SK-N-SH treated with all-trans-retinoic acid at 6 μM for 48 hours (cell line): ENCODE results near the gene AHI1.

Experiments used
- ATAC-seq: fragments of 200-7000 bp; cut with Tn5 transposase; 3 replicates; pipeline ENCODE4 v1.9.1; 2020; ENCODE audit warnings: mild to moderate bottlenecking, moderate library complexity
- ARNTL ChIP-seq: fragments of 450-650 bp; formaldehyde crosslinking; IDR thresholded peaks from 2 replicates; pipeline ENCODE4 v1.5.0; 2020; ENCODE audit warnings: low read depth, mild to moderate bottlenecking, moderate library complexity, borderline replicate concordance
- BACH2 ChIP-seq: fragments of 250-450 bp; sonication (Bioruptor Pico); IDR thresholded peaks from 2 replicates; pipeline ENCODE4 v1.9.0; 2021; ENCODE audit warnings: mild to moderate bottlenecking, borderline replicate concordance
- CREB5 ChIP-seq: fragments of 250-450 bp; sonication (Bioruptor Pico); IDR thresholded peaks from 2 replicates; pipeline ENCODE4 v1.5.1; 2020; ENCODE audit warnings: low read depth, mild to moderate bottlenecking, moderate library complexity
- CSDC2 ChIP-seq: fragments of 250-450 bp; sonication (Bioruptor Pico); IDR thresholded peaks from 2 replicates; pipeline ENCODE4 v1.5.0; 2020; ENCODE audit warnings: mild to moderate bottlenecking, moderate library complexity
- CSRNP3 ChIP-seq: fragments of 250-450 bp; sonication (Bioruptor Pico); IDR thresholded peaks from 2 replicates; pipeline ENCODE4 v1.5.1; 2021; ENCODE audit warnings: mild to moderate bottlenecking, moderate library complexity
- ESRRG ChIP-seq: fragments of 250-450 bp; sonication (Bioruptor Pico); IDR thresholded peaks from 2 replicates; pipeline ENCODE4 v1.6.1; 2021; ENCODE audit warnings: mild to moderate bottlenecking
- GLIS3 ChIP-seq: fragments of 250-450 bp; sonication (Bioruptor Pico); IDR thresholded peaks from 2 replicates; pipeline ENCODE4 v1.5.0; 2020; ENCODE audit warnings: mild to moderate bottlenecking, moderate library complexity
- ISL1 ChIP-seq: fragments of 250-450 bp; sonication (Bioruptor Pico); IDR thresholded peaks from 2 replicates; pipeline ENCODE4 v2.1.2; 2022; ENCODE audit warnings: mild to moderate bottlenecking, moderate library complexity
- PATZ1 ChIP-seq: fragments of 250-450 bp; sonication (Bioruptor Pico); IDR thresholded peaks from 2 replicates; pipeline ENCODE4 v1.8.0; 2020; ENCODE audit warnings: mild to moderate bottlenecking, moderate library complexity, borderline replicate concordance
- POU6F1 ChIP-seq: fragments of 250-450 bp; sonication (Bioruptor Pico); IDR thresholded peaks from 2 replicates; pipeline ENCODE4 v1.8.0; 2021; ENCODE audit warnings: low read depth, mild to moderate bottlenecking, moderate library complexity, borderline replicate concordance
- PPARA ChIP-seq: fragments of 250-450 bp; sonication (Bioruptor Pico); IDR thresholded peaks from 2 replicates; pipeline ENCODE4 v1.5.0; 2020; ENCODE audit warnings: mild to moderate bottlenecking, borderline replicate concordance
- RARB ChIP-seq: fragments of 250-450 bp; sonication (Bioruptor Pico); IDR thresholded peaks from 2 replicates; pipeline ENCODE4 v1.8.0; 2021; ENCODE audit warnings: mild to moderate bottlenecking, moderate library complexity
- SNAI2 ChIP-seq: fragments of 250-450 bp; sonication (Bioruptor Pico); IDR thresholded peaks from 2 replicates; pipeline ENCODE4 v1.5.0; 2020; ENCODE audit warnings: mild to moderate bottlenecking, moderate library complexity
- TCF4 ChIP-seq: fragments of 250-450 bp; sonication (Bioruptor Pico); IDR thresholded peaks from 2 replicates; pipeline ENCODE4 v1.8.0; 2021; ENCODE audit warnings: mild to moderate bottlenecking, moderate library complexity, borderline replicate concordance
- TOX ChIP-seq: fragments of 250-450 bp; sonication (Bioruptor Pico); IDR thresholded peaks from 2 replicates; pipeline ENCODE4 v1.8.0; 2021; ENCODE audit warnings: mild to moderate bottlenecking, moderate library complexity, borderline replicate concordance
- TSHZ2 ChIP-seq: fragments of 250-450 bp; sonication (Bioruptor Pico); IDR thresholded peaks from 2 replicates; pipeline ENCODE4 v1.5.0; 2020; ENCODE audit warnings: mild to moderate bottlenecking, moderate library complexity
- ZC3H10 ChIP-seq: fragments of 250-450 bp; sonication (Bioruptor Pico); IDR thresholded peaks from 2 replicates; pipeline ENCODE4 v1.5.1; 2021; ENCODE audit warnings: mild to moderate bottlenecking, moderate library complexity
- ZFP3 ChIP-seq: fragments of 250-450 bp; sonication (Bioruptor Pico); IDR thresholded peaks from 2 replicates; pipeline ENCODE4 v1.5.0; 2020; ENCODE audit warnings: mild to moderate bottlenecking, moderate library complexity
- ZNF565 ChIP-seq: fragments of 450-650 bp; formaldehyde crosslinking; conservative IDR thresholded peaks from 2 replicates; pipeline ENCODE4 v1.5.0; 2020; ENCODE audit warnings: low read depth, mild to moderate bottlenecking, moderate library complexity
- ZNF8 ChIP-seq: fragments of 450-650 bp; formaldehyde crosslinking; IDR thresholded peaks from 2 replicates; pipeline ENCODE4 v1.5.0; 2020; ENCODE audit warnings: mild to moderate bottlenecking, moderate library complexity

Gene AHI1

GRCh38 chr6:135440087-135440792 is 57.3 kb downstream of the AHI1 start:
- TF ChIP-seq PPARA (CRISPR knock-in tag) (no peak), BACH2 (CRISPR knock-in tag) (no peak), GLIS3 (CRISPR knock-in tag) (no peak), ZNF8 (CRISPR knock-in tag) (no peak), ZFP3 (CRISPR knock-in tag) (no peak), POU6F1 (CRISPR knock-in tag) (no peak), CSRNP3 (CRISPR knock-in tag) (no peak), PATZ1 (CRISPR knock-in tag) (no peak), TCF4 (CRISPR knock-in tag) (no peak), CSDC2 (CRISPR knock-in tag) (no peak), ISL1 (CRISPR knock-in tag) (no peak), ARNTL (CRISPR knock-in tag) (no peak), RARB (CRISPR knock-in tag) (no peak), ESRRG (CRISPR knock-in tag) (no peak), ZNF565 (CRISPR knock-in tag) (no peak), CREB5 (CRISPR knock-in tag) (no peak), SNAI2 (CRISPR knock-in tag) (no peak), TOX (CRISPR knock-in tag) (no peak), ZC3H10 (CRISPR knock-in tag) (no peak)
- no peak for ATAC-seq

GRCh38 chr6:135439549-135439948 is 58.0 kb downstream of the AHI1 start:
- TF ChIP-seq PATZ1 (CRISPR knock-in tag) = no peak
- no peak for TF ChIP-seq ZNF565 (CRISPR knock-in tag)
- TF ChIP-seq TSHZ2 (CRISPR knock-in tag) = no peak
- no peak for TF ChIP-seq ZNF8 (CRISPR knock-in tag)
- ATAC-seq = no peak
